ENCODE results near the gene AGAP1. TPM values are rescaled to one million over a fixed set of nuclear protein-coding genes. Genes with fewer than 3 reads are reported as not detected.
A peak's percentile ranks its signal among the peaks of the same experiment; 100 is the strongest.
"Not testable (repeated sequence)": the region's sequence is repeated elsewhere in the genome, so short reads cannot be mapped to it uniquely, and the experiment has no call there.

AGAP1 gene
- total RNA-seq, 1 donor from 2014 or later: 27.5 TPM

- no peak for DNase-seq
These were observed 246.0 kb downstream of the AGAP1 start for GRCh38 chr2:235739704-235740415.

GRCh38 chr2:235740821-235741220 lies 247.0 kb downstream of the AGAP1 start:
- DNase-seq: no peak

DNA sequence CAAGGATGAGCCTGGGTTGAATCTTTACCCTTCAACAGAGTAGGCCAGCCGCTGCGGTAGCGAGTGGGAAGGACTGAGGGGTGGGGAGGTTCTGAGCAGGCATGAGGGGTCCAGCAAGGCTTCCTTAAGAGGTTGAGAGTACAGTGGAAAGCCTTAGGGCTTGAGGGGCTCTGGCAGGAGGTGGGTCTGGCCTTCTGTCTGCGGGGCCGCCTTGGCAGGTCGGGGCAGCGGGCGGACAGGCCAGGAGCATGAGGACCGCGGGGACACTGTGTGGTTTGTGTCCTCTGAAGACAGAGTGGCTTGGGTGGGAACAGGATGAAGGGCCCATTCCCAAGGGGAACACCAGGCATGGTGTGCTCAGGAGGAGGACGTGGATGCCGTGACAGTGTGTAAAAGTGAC lies 250.3 kb downstream of the AGAP1 start:
- no peak for DNase-seq

DNA sequence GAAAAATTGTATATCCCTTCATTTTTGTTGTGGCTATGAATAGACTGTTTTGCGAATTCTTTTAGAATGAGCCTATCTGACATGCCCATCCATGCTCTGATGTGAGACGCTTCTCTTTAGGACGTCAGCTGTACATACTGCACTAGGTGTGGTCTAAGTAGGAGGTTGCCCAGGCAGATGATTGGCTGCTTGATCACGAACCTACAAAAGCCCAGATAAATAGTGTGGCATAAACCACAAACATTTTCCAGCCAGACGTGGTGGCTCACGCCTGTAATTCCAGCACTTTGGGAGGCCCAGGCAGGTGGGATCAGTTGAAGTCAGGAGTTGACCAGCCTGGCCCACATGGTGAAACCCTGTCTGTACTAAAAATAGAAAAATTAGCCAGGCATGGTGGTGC lies 251.8 kb downstream of the AGAP1 start:
- DNase-seq: no peak

DNA sequence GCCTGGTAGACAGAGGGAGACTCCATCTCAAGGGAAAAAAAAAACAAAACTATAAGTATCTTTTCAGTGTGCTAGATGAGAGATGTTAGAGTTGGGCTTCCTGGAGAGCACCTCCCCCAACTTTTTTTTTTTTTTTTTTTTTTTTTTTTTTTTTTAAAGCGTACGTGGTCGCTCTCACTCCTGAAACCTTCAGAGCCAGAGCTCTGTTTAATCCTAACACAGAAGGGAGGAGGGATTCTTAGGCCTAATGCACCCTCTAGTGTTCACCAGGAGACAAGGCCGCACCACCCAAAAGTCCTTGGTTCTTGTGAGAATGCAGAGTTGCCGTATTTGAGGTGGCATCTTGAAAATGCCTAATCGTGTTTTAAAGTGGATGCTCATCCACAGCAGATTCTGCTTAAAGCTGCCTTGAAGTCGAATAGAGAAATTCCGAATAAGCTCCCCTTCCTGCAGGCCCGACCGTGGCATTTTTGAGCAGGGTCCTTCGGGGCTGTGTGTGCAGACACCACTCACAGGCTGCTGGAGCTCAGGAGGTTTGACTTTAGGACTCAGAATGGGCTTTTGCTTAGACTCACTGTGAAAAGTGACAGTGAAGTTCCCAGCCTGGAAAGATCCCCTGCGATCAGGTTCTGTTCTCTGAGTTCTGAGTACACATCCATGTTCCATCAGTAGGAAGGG lies 252.6 kb downstream of the AGAP1 start:
- DNase-seq: peak; percentile 36

- DNase-seq: no peak
These were observed 253.3 kb downstream of the AGAP1 start for GRCh38 chr2:235747001-235747785.

GRCh38 chr2:235747786-235748091 lies 253.9 kb downstream of the AGAP1 start:
- no peak for DNase-seq

- DNase-seq: no peak
These were observed 255.4 kb downstream of the AGAP1 start for GRCh38 chr2:235749121-235749770.

DNA sequence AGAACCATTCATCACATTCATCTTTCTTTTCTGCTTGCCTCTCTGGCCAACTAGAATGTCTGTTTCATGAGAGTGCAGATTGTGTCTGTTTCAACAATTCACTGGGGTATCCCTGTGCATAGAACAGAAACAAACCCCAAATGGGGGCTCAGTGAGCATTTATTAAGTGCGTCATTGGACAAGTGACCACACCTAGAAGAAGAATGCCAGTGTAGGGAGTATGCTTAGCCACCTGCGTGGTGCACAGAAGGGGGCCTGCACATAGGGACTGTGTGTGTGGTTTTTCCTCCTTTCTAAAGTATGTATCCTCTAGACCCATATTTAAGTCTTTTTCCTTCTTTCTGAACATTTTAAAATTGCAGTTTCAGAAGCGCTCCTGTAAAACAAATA lies 255.9 kb downstream of the AGAP1 start:
- no peak for DNase-seq

GRCh38 chr2:235752846-235753245 lies 259.0 kb downstream of the AGAP1 start:
- DNase-seq: no peak

DNA sequence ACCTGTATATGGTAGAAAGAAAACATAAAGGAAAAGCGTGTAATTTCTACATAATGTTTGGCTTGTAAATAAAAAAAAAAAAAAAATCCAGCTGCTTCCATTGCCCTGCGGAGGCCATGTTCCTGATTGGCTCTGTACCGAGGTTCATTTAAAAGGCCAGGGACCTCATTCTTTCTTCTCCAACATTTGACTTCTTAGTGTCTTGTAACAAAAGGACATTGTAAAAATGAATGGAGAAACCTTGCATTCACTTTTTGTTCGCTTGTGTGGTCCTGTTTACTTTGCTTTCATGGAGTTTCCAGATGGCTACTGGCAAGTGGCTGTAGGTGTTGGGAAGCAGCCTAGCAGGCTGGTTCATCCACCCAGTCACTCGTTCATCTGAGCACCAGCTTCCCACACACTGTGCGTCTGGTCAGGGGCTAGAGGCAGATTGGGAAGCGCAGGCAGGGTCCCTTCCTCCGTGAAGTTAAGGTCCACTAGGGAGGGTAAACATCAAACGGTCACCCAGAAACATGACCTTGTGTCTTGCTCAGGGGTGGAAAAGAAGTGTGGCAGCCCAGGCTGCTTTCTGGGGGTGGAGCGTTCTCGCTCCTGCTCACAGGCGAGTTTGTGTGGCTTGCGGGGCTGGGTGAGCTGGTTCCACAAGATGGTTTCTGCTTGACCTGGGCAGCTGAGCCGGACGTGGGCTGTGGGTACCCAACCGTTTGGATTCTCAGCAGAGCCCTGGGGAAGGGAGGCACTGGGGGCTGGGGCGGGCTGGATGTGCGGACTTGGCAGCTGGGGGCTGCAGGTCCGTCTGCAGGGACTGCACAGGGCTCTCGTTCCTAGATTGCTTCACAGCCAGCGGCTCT lies 260.7 kb downstream of the AGAP1 start:
- no peak for DNase-seq

- DNase-seq: no peak
These were observed 262.6 kb downstream of the AGAP1 start for GRCh38 chr2:235756491-235756890.

- DNase-seq: no peak
These were observed 263.4 kb downstream of the AGAP1 start for GRCh38 chr2:235757212-235757611.

DNA sequence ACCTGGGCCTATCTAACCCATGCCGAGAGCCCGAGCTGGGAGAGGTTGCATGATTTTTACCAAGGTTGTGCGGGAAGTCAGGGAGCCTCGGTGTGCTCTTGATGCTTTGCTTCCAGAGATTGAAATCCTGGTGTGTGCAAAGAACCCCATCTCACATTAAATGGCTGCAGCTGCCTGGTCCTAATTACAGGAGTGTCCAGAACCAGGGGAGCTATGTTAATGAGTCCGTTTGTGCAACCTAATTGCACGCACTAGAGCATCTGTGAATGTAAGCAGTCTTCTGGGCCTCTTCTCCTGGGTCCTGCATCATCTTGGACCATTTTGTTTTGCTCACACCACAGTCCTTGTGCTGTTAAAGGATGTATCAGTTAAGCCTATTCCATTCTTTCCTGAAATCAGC lies 263.8 kb downstream of the AGAP1 start:
- DNase-seq: no peak

GRCh38 chr2:235762832-235763598 lies 269.2 kb downstream of the AGAP1 start:
- no peak for DNase-seq

GRCh38 chr2:235763816-235764215 lies 270.0 kb downstream of the AGAP1 start:
- no peak for DNase-seq

- not testable (repeated sequence) for DNase-seq
These were observed 270.6 kb downstream of the AGAP1 start for GRCh38 chr2:235764478-235764877.

GRCh38 chr2:235765181-235765820 lies 271.5 kb downstream of the AGAP1 start:
- DNase-seq: peak; percentile 75

DNA sequence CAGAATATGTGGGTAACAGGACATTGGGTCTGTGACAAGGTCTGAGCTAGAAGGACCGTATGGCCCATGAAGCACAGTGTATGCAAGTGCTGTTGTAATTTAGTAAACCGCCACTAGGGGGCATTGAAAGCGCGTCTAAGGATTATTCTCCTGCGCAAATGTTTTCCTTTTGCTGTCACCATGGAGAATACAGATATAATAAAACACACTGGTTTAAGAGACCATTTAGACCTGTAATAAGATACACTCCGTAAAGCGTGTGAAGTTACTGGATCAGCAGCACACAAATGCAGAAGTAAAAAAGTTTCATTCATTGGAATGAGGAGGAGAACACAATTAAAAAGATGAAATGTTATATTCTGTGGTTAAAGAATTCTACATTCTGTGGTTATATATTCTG lies 272.4 kb downstream of the AGAP1 start:
- peak; percentile 47 for DNase-seq

DNA sequence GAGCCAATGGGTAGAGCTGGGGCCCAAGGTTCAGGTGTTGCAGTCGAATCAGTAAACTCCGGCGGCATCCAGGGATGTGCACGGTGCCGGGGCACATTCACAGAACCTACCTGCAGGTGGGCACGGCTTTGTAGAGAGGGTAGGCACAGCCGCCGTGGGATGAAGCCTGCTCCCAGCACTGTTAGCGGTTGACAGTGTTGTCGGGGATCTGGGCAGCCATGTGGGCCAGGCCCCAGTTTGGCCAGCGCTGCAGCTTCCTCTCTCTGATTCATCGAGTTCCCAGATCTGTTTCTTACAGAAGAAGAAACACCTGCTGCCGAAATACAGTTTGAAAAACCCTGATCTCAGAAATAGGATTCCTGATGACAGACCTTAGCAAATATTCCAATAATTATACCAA lies 274.8 kb downstream of the AGAP1 start:
- no peak for DNase-seq

DNA sequence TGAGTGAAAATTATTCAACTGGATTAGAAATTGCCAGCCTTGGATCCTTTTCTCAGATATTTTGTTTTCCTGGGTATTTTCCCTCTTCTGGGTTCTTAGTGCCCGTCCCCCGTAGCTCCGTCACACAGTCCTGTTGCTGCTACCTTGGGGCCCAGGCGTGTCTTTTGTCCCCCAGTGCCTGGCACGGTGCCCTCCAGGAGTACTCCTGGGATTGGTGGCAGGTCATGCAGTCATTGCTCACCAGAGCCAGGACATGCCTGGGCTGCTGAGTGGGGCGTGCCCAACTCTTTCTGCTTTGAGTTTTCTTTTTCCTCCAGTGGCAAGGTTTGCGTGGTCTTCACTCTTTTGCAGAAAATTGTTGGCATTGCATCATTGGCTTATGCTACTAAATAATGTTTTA lies 275.2 kb downstream of the AGAP1 start:
- DNase-seq: no peak
